NT2/D1 (cell line): ENCODE results near the gene MPL.

Experiments used
- SUZ12 ChIP-seq: IDR thresholded peaks from 2 replicates; pipeline ENCODE4 v1.6.1; 2011; ENCODE audit not compliant: insufficient read length, insufficient read depth; ENCODE audit errors: extremely low read depth
- YY1 ChIP-seq: IDR thresholded peaks from 2 replicates; pipeline ENCODE4 v1.6.1; 2011; ENCODE audit not compliant: insufficient read length, insufficient read depth
- ZNF274 ChIP-seq: IDR thresholded peaks from 2 replicates; pipeline ENCODE4 v1.6.1; 2011; ENCODE audit warnings: mild to moderate bottlenecking, low read depth, low read length

DNA sequence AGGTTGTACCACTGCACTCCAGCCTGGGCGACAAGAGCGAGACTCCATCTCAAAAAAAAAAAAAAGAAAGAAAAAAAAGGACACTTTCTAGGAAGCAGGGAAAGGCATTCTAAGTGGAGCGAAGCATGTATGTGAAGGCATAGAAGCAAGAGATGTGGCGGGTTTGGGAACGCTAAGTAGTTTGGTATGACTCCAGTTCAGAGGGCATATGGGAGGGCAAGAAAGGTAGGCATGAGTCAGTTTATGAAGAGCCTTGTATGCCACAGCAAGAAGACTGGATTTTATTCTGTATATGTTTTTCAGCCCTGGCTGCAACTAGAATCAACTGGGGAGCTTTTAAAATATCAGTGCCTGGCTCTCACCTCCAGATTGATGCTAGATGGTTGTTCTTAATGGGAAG, 34.6 kb downstream of the MPL start:
- no peak for TF ChIP-seq ZNF274
- no peak for TF ChIP-seq SUZ12
- TF ChIP-seq YY1, result no peak
